Measurements from ENCODE around the gene GRIP2. TPM values are rescaled to one million over a fixed set of nuclear protein-coding genes. Genes with fewer than 3 reads are reported as not detected.
A peak's percentile ranks its signal among the peaks of the same experiment; 100 is the strongest.

The GRIP2 gene
- total and polyA plus RNA-seq, 9 of the 15 experiments (the other 6 are each of a cell fraction or from before 2014, with no cell fraction given): 0.01 TPM; not detected in 7

DNA sequence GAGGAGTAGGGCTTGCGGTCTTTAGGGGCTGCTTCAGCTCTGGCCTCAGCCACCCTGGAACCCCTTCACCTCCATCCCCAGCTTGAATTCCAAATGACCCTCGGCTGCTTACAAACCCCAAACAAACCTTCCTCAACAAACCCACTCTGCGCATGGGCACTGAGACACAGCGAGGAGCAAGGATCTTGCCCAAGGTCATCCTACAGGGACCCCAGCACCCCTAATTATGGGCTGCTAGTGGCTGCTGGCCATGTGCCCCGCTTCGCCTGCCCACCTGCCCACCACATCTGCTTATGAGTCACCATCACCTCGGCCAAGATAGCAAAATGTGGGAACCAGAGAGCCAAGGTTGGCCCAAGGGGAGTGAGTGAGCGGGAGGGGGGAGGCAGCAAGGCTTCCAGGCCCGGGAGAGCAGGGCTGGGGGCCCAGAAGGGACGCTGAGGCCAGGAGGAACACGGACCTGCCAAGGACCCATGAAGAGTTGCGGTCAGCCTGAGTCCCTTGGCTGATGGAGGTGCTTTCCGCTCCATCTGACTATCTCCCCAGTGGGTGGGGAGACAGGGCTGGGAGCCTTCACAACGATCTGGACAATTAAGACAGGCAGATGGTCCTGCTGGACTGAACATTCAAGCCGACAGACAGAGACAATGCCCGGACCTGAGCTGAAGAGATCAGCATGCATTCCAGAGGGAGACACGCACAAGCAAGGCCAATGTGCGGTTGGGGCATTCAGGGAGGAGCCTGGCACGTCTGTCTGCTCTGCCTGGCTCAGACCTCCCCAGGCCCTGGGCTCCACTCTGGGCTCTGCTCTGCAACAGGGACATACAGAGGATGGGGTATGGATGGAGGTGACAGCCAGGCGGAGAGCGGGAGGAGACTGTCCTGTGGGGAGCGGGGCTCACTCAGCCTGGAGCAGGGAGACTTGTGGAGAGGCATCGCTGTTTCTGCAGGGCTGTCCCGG lies 10.8 kb upstream of the GRIP2 start:
- H3K27ac ChIP-seq (ENCODE audit: extremely low read depth, low read depth, low read length): no peak overlapping the region
- DNase-seq (ENCODE audit: extremely low read depth in 1 of 4, low spot score in 3 of 4) (no peak), ATAC-seq (no peak), FAIRE-seq (peak; percentile 65)
- in situ Hi-C loops (cut with MboI): no loop called here
- intact Hi-C loops (cut with micrococcal nuclease): no loop called here
- CTCF ChIA-PET (ENCODE audit: low intra/inter-chr PET ratio): no interaction called here
- 0 out of 4 replicates have a peak overlapping the region, but pooled peaks of 1 of the 2 experiments have one; percentile 6 for H3K9ac ChIP-seq (ENCODE audit: insufficient read depth in 1 of 2, low read depth in 2 of 2, low read length in 2 of 2)
- H3K4me1 ChIP-seq (replicated peaks in 1 of 2; ENCODE audit: control insufficient read depth in 2 of 2, insufficient read depth in 2 of 2, low read length in 2 of 2): peaks cover 0 to 11% of the 10 kb centered on the region in 2 experiments; a peak in 2 of 5 replicates
- H3K9me1 ChIP-seq (ENCODE audit: control insufficient read depth, insufficient read depth, low read length): no peaks in the 10 kb centered on the region
- no peak overlapping the region for H2AFZ ChIP-seq (ENCODE audit: low read depth, low read length)
- no peaks in the 10 kb centered on the region for H3K36me3 ChIP-seq (ENCODE audit: control insufficient read depth, insufficient read depth, low read length)
- no peak overlapping the region for H3K4me2 ChIP-seq (ENCODE audit: insufficient read depth, low read length)
- no peak overlapping the region for H3K4me3 ChIP-seq
- POLR2A ChIA-PET: interaction anchor here (0.8 kb wide), 1 partner anchor 398 kb away, joined by 3 read pairs; no protein-coding TSS in a partner anchor
- H3K9me3 ChIP-seq (replicated peaks; ENCODE audit: control insufficient read depth, insufficient read depth, low read depth, low read length): no peaks in the 10 kb centered on the region
- WGBS (ENCODE audit: insufficient coverage, low coverage, missing lambda C conversion rate): 8% methylated on average over 24 of the region's 24 CpGs
- H4K20me1 ChIP-seq (replicated peaks; ENCODE audit: control insufficient read depth, insufficient read depth, low read length): peaks cover 24% of the 10 kb centered on the region
- no peaks in the 10 kb centered on the region for H3K79me2 ChIP-seq (ENCODE audit: control insufficient read depth, insufficient read depth, low read length)
- BruUV-seq (replicated peaks): no TSS peak
- peaks cover 25 to 67% of the 10 kb centered on the region in 2 experiments for H3K27me3 ChIP-seq (ENCODE audit: control insufficient read depth in 2 of 2, insufficient read depth in 2 of 2, low read length in 2 of 2)
- TF ChIP-seq POLR2AphosphoS5 (IDR thresholded peaks at IDR 0.05; ENCODE audit: control insufficient read depth, insufficient read depth, low read depth, low read length) (no peak), JUN (IDR thresholded peaks at IDR 0.05; ENCODE audit: borderline replicate concordance, low read depth, low read length) (no peak), JUN (CRISPR knock-in tag; IDR thresholded peaks at IDR 0.05; ENCODE audit: borderline replicate concordance) (no peak), GATAD2A (IDR thresholded peaks at IDR 0.05) (no peak), PYGO2 (tag; IDR thresholded peaks at IDR 0.05) (no peak), THRAP3 (IDR thresholded peaks at IDR 0.05; ENCODE audit: borderline replicate concordance) (no peak), PHF21A (IDR thresholded peaks at IDR 0.05; ENCODE audit: borderline replicate concordance, low read depth) (no peak), MED1 (CRISPR knock-in tag; IDR thresholded peaks at IDR 0.05; ENCODE audit: borderline replicate concordance) (no peak), BRCA1 (IDR thresholded peaks at IDR 0.05) (no peak), BRCA1 (CRISPR knock-in tag; IDR thresholded peaks at IDR 0.05) (0 out of 2 replicates have a peak, but pooled peaks have one; percentile 40), WHSC1 (IDR thresholded peaks at IDR 0.05; ENCODE audit: low read length) (no peak)
- TF ChIP-seq, protein P1, sequence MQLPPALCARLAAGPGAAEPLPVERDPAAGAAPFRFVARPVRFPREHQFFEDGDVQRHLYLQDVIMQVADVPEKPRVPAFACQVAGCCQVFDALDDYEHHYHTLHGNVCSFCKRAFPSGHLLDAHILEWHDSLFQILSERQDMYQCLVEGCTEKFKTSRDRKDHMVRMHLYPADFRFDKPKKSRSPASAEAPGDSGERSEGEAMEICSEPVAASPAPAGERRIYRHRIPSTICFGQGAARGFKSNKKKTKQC (CRISPR knock-in tag; IDR thresholded peaks at IDR 0.05): 0 out of 2 replicates have a peak, but pooled peaks have one; percentile 31

Measured in K562 (cell line).